ENCODE measurements around the gene ELL2.
"Not testable (repeated sequence)": the region's sequence is repeated elsewhere in the genome, so short reads cannot be mapped to it uniquely, and the experiment has no call there.

The ELL2 gene

DNA sequence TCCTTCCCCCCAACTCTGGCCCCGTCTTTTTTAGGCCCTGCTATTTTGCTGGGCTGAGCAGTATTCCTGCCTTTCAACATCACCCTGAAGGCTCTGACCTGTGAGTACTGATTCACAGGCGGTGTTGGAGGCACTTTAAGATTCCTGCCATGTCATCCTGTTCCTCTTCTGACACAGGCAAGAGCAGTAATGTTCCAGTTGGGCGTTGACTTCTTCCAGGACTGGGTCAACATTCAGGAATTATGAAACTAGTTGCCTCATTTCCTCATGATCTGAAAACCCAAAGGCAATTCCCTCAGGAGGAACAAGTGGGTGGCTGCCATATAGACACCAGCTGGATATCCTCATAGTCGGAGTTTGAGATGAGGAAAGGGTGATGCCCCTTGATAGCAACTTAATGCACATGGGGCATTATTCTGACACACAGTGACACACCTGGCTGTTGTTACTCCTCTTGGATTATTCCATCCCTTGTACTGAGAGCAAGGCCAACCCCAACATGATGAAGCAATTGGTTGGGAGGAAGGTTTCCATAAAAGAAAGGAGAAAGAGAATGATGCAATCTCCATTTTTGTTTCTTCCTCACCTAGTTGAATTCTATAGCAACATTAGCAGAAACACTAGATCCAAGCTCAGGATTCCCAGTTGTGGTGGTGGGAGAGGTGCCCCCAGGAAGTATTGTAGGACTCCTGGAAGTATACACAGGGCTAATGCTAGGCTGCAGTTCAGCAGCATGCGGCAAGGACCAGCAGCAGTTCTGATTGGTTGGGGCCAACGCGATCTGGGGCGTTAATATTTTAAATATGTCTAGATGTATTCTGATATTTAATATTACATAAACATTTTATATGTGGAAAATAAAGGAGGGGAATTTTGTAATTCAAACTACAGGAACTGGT is 119.5 kb downstream of the ELL2 start:
- DNase-seq (ENCODE audit: low read depth in 4 of 4, low spot score in 1 of 4): no peak

DNA sequence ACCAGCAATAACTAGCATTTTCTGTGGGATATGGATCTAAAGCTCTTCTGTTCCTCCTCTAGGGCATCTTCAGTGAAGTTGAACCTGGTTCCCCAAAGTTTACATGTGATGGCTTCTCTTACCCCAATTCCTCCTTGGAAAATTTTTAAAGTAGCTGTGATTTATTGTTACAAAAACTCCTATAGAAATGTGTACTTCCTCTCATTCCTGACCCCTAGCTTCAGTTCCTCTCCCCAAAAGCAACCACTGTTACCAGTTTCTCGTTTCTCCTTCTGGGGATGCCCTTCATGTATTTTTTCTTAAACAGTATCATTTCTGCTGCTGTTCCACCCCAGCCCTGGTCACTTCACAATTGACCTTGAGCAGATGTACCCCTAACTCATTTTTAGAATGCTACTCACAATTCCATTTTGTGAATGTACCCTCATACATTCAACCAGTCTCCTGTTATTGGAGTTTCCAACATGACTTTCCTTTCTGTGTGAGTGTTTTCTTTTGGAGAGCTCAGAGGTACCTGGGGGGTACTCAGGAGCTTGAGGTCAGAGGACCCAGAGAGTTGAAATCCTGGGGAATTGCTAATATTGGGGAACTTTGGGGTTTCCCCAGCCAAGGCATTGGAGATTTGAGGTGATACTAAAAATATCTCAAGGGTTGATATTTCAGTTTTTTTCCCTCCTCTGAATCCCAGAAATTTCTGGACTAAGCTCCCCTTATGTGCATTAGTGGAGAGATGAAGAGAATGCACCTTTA is 120.5 kb downstream of the ELL2 start:
- no peak for DNase-seq (ENCODE audit: low read depth in 4 of 4, low spot score in 1 of 4)

DNA sequence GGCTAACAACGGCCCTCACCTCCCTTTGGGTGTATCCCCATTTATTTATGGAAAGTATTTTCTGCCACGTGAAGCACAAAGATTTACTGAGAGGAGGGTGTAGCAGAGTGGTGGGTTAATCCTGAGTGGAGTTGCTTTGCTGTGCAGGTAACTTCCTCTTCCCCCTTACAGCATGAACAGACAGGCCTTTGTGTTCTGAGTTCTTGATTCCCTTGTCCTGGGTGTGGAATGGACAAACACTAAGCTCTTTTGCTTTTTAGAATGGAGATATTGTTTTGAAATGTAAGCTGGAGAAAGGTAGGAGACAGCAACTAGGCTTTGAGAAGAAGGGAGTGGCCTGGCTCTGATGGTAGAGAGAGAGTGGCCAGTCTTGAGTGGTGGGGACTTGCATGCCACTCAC is 122.0 kb downstream of the ELL2 start:
- no peak for DNase-seq (ENCODE audit: low read depth in 4 of 4, low spot score in 1 of 4)

- no peak for DNase-seq (ENCODE audit: low read depth in 4 of 4, low spot score in 1 of 4)
These were observed 123.1 kb downstream of the ELL2 start for GRCh38 chr5:95838556-95838955.

DNA sequence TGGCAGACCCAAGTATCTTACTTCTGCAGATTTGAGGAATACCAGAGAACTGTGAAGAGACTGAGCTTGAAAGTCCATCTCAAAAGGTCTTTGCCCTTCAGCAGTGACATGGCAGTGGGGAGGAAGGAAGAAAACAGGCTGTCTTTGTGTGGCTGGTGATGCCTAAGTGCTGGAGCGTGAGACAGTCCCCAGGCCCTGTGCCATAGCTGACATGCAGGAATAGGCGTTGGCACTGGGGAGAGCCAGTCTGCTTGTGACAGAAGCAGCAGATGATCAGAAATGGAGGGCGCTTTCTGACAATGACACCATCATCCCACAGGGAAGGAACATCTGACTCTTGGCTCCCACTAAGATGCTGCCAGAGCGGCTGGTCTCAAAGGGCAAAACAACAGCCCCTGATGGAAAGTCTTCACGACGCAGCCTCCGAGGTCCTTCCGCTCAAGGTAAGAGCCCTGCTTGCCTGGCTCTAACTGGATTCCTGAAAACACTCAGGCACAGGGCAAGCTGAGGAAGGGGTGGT is 123.6 kb downstream of the ELL2 start:
- DNase-seq (ENCODE audit: low read depth in 4 of 4, low spot score in 1 of 4): no peak

DNA sequence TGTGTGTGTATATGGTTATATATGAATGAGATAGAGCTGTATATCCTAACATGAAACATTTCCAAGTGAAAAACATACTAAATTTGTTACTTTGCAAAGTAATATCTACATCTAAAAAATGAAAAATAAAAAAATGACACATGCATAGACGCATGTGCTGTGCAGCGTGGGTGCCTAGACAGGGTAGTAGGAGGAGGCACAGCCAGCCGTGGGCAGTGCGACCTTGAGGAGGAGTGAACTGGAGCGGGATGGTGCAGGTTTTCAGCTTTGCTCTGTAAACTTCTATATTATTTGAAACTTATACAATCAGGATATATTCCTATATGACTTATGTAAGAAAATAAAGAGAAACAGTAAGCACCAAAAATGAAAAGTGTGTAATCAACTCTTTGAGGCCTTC is 124.2 kb downstream of the ELL2 start:
- DNase-seq (ENCODE audit: low read depth in 4 of 4, low spot score in 1 of 4): no peak

DNA sequence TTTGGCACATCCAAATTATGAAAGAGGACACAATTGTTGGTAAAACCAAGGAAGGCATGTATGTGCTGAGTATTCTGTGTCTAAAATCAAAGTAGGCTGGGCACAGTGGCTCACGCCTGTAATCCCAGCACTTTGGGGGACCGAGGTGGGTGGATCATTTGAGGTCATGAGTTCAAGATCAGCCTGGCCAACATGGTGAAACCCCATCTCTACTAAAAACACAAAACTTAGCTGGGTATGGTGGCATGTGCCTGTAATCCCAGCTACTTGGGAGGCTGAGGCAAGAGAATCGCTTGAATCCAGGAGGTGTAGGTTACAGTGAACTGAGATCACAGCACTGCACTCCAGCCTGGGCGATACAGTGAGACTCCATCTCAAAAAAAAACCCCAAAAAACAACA is 124.7 kb downstream of the ELL2 start:
- not testable (repeated sequence) for DNase-seq (ENCODE audit: low read depth in 4 of 4, low spot score in 1 of 4)

DNA sequence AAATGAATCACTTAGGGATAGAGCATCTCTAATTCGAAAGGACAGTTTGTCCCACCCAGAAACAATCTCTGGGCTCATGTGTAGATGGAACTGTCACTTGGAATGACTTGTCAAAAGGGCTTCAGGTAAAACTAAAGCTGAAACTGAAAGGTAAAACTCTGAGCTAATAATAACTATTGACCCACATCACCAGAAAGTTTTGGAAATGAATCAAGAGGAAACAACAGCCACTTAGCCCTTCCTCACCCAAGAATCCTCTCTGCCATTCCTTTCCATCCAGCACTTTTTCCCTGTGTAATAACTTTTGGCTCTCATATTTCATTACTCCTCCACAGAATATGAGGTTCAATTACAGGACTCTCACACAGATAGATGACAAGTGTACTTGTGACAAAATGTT is 125.1 kb downstream of the ELL2 start:
- DNase-seq (ENCODE audit: low read depth in 4 of 4, low spot score in 1 of 4): no peak

DNA sequence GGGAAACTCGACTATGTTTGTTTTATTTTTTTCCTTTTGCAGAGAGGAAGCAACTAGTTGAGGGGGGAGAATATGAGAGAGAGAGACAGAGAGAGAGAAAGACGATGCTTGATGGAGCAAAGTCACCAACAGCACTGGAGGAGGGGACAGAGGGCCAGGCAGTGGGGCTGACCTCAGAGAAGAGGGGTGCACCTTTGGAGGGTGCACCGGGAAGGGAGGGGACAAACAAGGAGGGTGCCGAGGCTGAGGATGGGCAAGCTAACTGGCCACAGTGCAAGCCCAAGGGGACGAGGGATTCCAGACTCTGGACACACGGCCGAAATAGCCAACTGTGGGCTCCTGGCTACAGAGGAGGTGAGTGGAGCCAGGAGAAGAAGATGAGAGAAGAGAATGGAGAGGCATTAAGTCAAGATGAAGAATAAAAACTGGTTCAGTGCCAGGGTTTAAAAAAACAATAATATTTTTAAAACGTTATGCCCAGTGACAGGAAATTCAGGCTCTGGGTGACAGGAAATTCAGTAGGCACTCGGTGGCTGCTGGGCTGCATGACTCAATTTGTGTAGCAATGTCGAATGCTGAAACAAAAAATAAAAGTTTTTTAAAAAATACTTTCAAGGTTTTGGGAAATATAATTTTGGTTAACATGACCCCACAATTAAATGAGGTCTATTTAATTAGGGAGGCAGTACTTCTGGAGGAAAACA is 125.8 kb downstream of the ELL2 start:
- no peak for DNase-seq (ENCODE audit: low read depth in 4 of 4, low spot score in 1 of 4)

Data from stimulated activated CD4-positive, alpha-beta T cell treated with anti-CD3 and anti-CD28 coated beads, Interleukin-1b, Interleukin-23, amount 100 ng/mL, for 24 hours (primary cell).